A673 (cell line): ENCODE data around the gene ZNF784.

Experiments
- CTCF ChIP-seq: fragments of 300-800, 200-600 bp; sonication (generic); conservative IDR thresholded peaks from 2 replicates; pipeline ENCODE4 v1.5.1; 2017; ENCODE audit warnings: low read depth, mild to moderate bottlenecking, antibody characterized with exemption, low read length, moderate library complexity, mixed read lengths
- EZH2 ChIP-seq: fragments of 200-600 bp; sonication (generic); IDR thresholded peaks from 2 replicates; pipeline ENCODE4 v1.6.1; 2017; ENCODE audit warnings: borderline replicate concordance, low read depth, mild to moderate bottlenecking, mixed read lengths, antibody characterized with exemption, low read length; ENCODE audit not compliant: poor library complexity, severe bottlenecking

DNA sequence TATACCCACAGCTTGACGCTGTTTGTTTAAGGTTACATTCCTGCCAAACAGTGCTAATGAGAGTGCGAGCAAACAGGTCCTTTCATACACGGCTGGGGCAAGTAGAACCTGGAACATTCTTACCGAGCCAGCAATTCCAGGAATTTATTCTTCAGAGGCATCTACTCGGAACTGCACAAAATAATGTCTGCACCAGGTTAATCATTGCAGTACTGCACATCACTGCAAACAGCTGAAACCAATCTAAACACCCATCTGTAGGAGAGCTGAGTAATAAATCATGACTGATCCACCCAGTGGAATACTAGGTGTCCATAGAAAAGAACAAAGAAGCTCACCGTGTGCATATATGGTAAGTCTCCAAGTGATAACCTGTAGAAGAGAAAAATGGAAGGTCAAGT, 42.5 kb downstream of the ZNF784 start:
- no peak for TF ChIP-seq CTCF
- no peak for TF ChIP-seq EZH2
